Measurements from ENCODE around the gene USP13. TPM values are rescaled to one million over a fixed set of nuclear protein-coding genes. Genes with fewer than 3 reads are reported as not detected.

USP13 gene
- total and polyA plus RNA-seq, 2 of the 4 experiments (the other 2 are of a cell fraction): 9.2 to 18.1 TPM

DNA sequence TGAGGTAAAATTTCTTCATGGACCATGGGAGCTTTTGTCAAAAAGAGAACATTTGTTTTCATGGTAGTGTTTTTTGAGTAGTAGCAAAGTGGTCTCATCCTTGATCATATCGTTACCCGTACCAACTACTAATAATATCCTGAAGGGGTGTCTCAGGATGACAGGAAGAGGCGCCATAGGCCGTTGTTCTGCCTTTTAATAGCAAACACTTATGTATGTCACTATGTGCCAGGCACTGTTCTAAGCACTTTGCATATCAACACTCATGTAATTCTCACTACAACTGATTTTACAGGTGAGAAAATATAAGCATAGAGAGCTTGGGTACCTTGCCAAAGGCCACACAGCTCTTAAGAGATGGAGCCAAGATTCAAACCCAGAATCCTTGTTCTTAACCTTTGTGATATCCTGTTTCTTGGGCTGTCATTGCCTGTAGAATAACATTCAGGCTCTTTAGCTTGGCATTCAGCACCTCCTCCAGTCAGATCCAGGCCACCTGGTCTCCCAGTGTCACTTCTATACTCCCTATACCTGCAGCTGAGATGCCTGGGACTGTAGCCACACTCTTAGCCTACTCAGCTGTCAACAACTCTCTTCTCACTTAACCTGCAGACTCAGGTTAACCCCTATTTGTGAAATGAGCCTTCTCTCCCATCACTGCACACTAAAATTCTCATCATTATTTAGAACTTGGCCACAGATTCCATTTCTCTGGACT, 113.7 kb downstream of the USP13 start:
- H3K27me3 ChIP-seq (ENCODE audit: control insufficient read depth, insufficient read depth, low read length): no peaks in the 10 kb centered on the region
- H4K91ac ChIP-seq (ENCODE audit: insufficient read depth, low read depth, low read length): no peak overlapping the region
- H3K79me1 ChIP-seq (ENCODE audit: low read depth in 1 of 2, low read length in 2 of 2): 0 out of 4 replicates have a peak, but pooled peaks cover 0 to 3% of the 10 kb centered on the region in 2 experiments
- TF ChIP-seq SMC3 (IDR thresholded peaks at IDR 0.05; ENCODE audit: low read depth, low read length): no peak
- TF ChIP-seq, protein P1, sequence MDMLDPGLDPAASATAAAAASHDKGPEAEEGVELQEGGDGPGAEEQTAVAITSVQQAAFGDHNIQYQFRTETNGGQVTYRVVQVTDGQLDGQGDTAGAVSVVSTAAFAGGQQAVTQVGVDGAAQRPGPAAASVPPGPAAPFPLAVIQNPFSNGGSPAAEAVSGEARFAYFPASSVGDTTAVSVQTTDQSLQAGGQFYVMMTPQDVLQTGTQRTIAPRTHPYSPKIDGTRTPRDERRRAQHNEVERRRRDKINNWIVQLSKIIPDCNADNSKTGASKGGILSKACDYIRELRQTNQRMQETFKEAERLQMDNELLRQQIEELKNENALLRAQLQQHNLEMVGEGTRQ (IDR thresholded peaks at IDR 0.05; ENCODE audit: low read depth, low read length): no peak
- TF ChIP-seq NFE2L2 (IDR thresholded peaks at IDR 0.05; ENCODE audit: low read depth, low read length): no peak
- no peak for TF ChIP-seq CHD1 (IDR thresholded peaks at IDR 0.05; ENCODE audit: low read depth, low read length)
- no peak for TF ChIP-seq RAD21 (IDR thresholded peaks at IDR 0.05; ENCODE audit: low read length)
- TF ChIP-seq RFX5 (IDR thresholded peaks at IDR 0.05; ENCODE audit: low read depth, low read length): no peak
- no peak for TF ChIP-seq MAFK (IDR thresholded peaks at IDR 0.05; ENCODE audit: low read depth, low read length)
- no peak for TF ChIP-seq CEBPB (IDR thresholded peaks at IDR 0.05; ENCODE audit: low read depth, low read length)
- TF ChIP-seq FOS (IDR thresholded peaks at IDR 0.05; ENCODE audit: low read depth, low read length): no peak
- TF ChIP-seq POLR2A (IDR thresholded peaks at IDR 0.05; ENCODE audit: low read depth, low read length): no peak
- TF ChIP-seq MAZ (IDR thresholded peaks at IDR 0.05; ENCODE audit: borderline replicate concordance, low read depth, low read length): no peak
- TF ChIP-seq, protein P2, sequence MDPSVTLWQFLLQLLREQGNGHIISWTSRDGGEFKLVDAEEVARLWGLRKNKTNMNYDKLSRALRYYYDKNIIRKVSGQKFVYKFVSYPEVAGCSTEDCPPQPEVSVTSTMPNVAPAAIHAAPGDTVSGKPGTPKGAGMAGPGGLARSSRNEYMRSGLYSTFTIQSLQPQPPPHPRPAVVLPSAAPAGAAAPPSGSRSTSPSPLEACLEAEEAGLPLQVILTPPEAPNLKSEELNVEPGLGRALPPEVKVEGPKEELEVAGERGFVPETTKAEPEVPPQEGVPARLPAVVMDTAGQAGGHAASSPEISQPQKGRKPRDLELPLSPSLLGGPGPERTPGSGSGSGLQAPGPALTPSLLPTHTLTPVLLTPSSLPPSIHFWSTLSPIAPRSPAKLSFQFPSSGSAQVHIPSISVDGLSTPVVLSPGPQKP (IDR thresholded peaks at IDR 0.05; ENCODE audit: borderline replicate concordance, low read depth, low read length): no peak
- TF ChIP-seq, protein P3, sequence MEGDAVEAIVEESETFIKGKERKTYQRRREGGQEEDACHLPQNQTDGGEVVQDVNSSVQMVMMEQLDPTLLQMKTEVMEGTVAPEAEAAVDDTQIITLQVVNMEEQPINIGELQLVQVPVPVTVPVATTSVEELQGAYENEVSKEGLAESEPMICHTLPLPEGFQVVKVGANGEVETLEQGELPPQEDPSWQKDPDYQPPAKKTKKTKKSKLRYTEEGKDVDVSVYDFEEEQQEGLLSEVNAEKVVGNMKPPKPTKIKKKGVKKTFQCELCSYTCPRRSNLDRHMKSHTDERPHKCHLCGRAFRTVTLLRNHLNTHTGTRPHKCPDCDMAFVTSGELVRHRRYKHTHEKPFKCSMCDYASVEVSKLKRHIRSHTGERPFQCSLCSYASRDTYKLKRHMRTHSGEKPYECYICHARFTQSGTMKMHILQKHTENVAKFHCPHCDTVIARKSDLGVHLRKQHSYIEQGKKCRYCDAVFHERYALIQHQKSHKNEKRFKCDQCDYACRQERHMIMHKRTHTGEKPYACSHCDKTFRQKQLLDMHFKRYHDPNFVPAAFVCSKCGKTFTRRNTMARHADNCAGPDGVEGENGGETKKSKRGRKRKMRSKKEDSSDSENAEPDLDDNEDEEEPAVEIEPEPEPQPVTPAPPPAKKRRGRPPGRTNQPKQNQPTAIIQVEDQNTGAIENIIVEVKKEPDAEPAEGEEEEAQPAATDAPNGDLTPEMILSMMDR (conservative IDR thresholded peaks at IDR 0.05; ENCODE audit: low read depth, low read length): no peak
- ATAC-seq (ENCODE audit: low read depth): no peak
- peaks cover 3% of the 10 kb centered on the region; the same call in 1 of the 2 replicates for H3K9me1 ChIP-seq (ENCODE audit: insufficient read depth, low read length)
- H2BK120ac ChIP-seq (ENCODE audit: low read depth, low read length): no peak overlapping the region
- no peak overlapping the region for H3K14ac ChIP-seq (replicated peaks; ENCODE audit: low read depth, low read length)
- no peak overlapping the region for H3K4me2 ChIP-seq (ENCODE audit: low read depth, low read length)
- H4K8ac ChIP-seq (ENCODE audit: low read depth in 2 of 2, low read length in 2 of 2): no peak overlapping the region
- intact Hi-C loops (cut with micrococcal nuclease): loop anchor here (5.0 kb wide), 1 partner anchor 166 kb away; no protein-coding TSS in a partner anchor
- dilution Hi-C loops (cut with HindIII; ENCODE audit: low sequenced_read_pairs, unreplicated experiment): no loop called here
- H4K5ac ChIP-seq (ENCODE audit: low read depth, low read length): no peak overlapping the region
- H3K27ac ChIP-seq (ENCODE audit: insufficient read depth, low read length): no peak overlapping the region
- no peaks in the 10 kb centered on the region for H3K4me1 ChIP-seq (ENCODE audit: control insufficient read depth, insufficient read depth, low read length)
- no peaks in the 10 kb centered on the region for H3K9me3 ChIP-seq (ENCODE audit: control insufficient read depth, insufficient read depth, low read length)
- in situ Hi-C loops (cut with MboI; ENCODE audit: low sequenced_read_pairs): loop anchor here (25.0 kb wide), 1 partner anchor 821 kb away; no protein-coding TSS in a partner anchor
- no peak overlapping the region for H2AFZ ChIP-seq (replicated peaks; ENCODE audit: low read length, poor library complexity)
- H3K4me3 ChIP-seq (ENCODE audit: insufficient read depth, low read depth, low read length): no peak overlapping the region
- H2AK5ac ChIP-seq (ENCODE audit: low read depth, low read length): no peak overlapping the region
- H2BK20ac ChIP-seq (ENCODE audit: low read depth, low read length): no peak overlapping the region
- H3K23ac ChIP-seq (ENCODE audit: low read depth, low read length): no peak overlapping the region
- no peak overlapping the region for H3K4ac ChIP-seq (ENCODE audit: low read depth, low read length)
- 80% methylated on average over 1 of the region's 4 CpGs; no CpG with 5 or more reads in 1 of the 2 experiments for WGBS, 2 experiments (ENCODE audit: extremely low coverage in 2 of 2, insufficient read length in 1 of 2)
- no peaks in the 10 kb centered on the region for H4K20me1 ChIP-seq (ENCODE audit: insufficient read depth, low read length)
- ChIA-PET CTCF (interaction anchor here (0.6 kb wide), 1 partner anchor 252 kb away, joined by 4 read pairs; no protein-coding TSS in a partner anchor), POLR2A (ENCODE audit: unreplicated experiment) (no interaction called here)
- H3K9ac ChIP-seq (ENCODE audit: low read depth, low read length): no peak overlapping the region
- peaks cover 7% of the 10 kb centered on the region for H3K36me3 ChIP-seq (ENCODE audit: control insufficient read depth, insufficient read depth, low read length)
- no peak overlapping the region for H2BK15ac ChIP-seq (ENCODE audit: low read depth, low read length)
- no peak overlapping the region for H3K56ac ChIP-seq (ENCODE audit: extremely low read depth, insufficient read depth, low read length)
- DNase-seq: no peak
- H2BK5ac ChIP-seq (ENCODE audit: low read depth, low read length, poor library complexity, severe bottlenecking): no peak overlapping the region
- H2AK9ac ChIP-seq (replicated peaks; ENCODE audit: low read depth, low read length, poor library complexity): no peak overlapping the region
- no peak overlapping the region for H3K18ac ChIP-seq (ENCODE audit: low read depth, low read length)
- BruUV-seq (replicated peaks): no TSS peak
